Activated CD4-positive, alpha-beta T cell treated with anti-CD3 and anti-CD28 coated beads for 4 hours (primary cell): ENCODE results near the gene KNOP1.

Experiments used
- DNase-seq, 2 donors: peaks; one replicate each; pipeline ENCODE4 v3.0.0-alpha.2; 2020

The KNOP1 gene, protein sequence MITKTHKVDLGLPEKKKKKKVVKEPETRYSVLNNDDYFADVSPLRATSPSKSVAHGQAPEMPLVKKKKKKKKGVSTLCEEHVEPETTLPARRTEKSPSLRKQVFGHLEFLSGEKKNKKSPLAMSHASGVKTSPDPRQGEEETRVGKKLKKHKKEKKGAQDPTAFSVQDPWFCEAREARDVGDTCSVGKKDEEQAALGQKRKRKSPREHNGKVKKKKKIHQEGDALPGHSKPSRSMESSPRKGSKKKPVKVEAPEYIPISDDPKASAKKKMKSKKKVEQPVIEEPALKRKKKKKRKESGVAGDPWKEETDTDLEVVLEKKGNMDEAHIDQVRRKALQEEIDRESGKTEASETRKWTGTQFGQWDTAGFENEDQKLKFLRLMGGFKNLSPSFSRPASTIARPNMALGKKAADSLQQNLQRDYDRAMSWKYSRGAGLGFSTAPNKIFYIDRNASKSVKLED

DNA sequence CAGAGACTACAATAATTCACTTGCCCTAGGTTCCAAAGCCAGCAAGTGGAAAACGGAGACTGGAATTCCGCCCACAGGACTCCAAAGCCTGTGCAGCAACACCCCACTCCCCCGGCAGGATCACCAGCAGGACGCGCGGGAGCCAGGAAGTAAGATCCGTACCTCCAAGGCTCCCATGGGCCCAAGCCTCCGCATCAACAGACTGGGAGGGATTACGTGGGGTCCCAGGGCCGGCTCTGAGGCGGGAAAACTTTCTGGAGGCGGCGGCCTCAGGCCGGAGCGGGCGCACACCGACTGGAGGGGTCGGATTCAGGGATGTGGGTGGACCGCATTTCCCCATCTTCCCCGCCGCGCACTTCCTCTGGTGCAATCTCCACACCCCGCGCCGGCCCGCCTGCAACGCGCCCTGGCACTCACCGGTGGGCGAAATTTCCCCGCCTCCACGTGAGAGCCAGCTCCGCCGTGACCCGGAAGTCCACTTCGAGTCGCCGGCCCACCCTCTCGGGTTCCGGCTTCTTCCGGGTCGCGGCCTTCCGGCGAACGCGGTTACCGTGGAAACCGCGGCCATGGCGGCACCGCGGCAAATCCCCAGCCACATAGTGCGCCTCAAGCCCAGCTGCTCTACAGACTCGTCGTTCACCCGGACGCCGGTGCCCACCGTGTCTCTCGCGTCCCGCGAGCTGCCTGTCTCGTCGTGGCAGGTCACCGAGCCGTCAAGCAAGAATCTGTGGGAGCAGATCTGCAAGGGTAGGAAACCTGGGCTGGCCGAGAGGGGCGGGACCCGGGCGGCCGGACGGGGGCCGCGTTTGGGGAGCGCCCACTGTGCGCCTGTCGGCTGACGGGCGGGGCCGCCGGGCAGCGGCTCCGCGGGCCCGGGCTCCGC is at the start of gene KNOP1, which contains the start of gene IQCK:
TSS of gene KNOP1 (minus strand) at position 487 of the 883 bp plus-strand sequence. CDS start 3,192 bp downstream, outside the sequence.
TSS of gene IQCK (plus strand) at position 531 of the 883 bp plus-strand sequence. CDS start at position 567, 36 bp downstream.
- DNase-seq = peak; percentile 86 to 92

DNA sequence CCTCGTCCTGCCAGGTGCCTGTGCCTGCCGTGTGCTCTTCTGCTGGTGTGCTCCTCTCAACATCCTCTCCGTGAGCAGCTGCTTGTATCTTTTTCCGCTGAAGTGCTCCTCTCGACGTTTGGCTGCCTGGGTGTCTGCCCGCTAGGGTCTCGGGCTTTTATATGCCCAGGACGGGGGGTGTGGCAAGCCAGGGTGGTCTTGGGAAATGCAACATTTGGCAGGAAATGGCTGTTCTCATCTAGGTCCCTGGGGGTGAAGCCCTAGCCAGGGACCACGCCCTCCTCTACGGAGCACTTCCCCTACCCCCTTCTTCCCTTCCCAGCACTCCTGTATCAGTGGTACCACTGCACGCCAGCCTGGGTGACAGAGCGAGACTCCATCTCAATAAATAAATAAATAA is 49.5 kb upstream of the KNOP1 start:
- DNase-seq = no peak

DNA sequence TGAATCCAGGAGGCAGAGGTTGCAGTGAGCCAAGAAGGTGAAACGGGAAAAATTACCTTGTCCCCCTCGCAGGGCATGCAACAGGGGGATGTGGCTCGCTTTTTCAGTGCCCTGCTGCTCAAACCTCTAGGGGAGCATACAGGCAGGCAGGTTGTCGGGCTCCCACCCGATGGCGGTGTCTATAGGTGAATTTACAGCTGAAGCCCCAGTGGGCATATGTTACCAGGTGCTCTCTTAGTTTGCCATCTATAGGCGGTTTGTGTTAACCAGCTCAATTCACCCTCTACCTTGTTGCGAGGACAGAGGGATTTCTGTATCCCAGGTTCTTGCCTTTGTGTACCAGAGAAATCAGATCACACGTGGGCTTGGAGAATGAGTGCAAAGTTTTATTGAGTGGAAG is 49.0 kb upstream of the KNOP1 start:
- DNase-seq = no peak

DNA sequence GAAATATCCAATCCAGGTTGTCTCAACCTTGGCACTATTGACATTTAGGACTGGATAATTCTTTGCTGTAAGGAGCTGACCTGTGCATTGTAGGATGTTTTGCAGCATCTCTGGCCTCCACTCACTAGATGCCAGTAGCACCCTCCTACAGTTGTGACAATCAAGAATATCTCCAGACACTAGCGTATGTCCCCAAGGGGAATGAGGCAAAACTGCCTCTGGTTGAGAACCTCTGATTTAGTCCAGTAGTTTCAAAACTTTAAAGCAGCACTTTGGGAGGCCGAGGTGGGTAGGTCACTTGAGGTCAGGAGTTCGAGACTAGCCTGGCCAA is 48.5 kb upstream of the KNOP1 start:
- DNase-seq = no peak

DNA sequence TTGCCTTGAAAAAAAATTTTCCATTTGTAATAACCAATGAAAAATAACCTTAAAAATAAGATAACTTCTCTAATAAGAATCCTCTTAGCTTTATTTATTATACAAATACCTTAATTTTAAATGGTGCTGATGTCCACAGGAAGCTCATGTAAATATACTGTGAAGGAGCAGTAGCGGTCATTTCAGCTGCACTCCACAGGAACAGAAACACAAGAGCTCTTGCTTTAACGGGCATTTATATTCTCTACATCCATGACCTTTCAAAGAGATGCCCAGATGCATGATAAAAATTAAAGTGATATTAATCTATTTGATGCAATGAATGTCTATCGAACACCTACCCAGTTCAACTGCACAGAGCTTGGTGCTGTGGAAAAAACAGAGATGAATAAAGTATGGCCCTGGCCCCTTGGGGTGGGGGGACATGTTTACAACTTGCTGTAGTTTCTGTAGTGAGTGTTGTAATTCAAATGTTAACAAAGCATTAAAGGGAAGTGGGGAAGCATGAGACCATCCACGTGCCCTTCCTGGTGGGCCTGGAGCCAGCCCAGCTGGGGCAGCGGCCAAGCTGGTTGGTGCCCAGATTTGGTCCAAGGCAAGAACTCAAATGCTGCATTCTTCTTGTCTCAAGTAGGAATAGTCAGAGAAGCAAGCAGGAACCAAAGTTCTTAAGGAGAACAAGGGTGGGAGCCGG is 48.0 kb upstream of the KNOP1 start:
- no peak for DNase-seq

DNA sequence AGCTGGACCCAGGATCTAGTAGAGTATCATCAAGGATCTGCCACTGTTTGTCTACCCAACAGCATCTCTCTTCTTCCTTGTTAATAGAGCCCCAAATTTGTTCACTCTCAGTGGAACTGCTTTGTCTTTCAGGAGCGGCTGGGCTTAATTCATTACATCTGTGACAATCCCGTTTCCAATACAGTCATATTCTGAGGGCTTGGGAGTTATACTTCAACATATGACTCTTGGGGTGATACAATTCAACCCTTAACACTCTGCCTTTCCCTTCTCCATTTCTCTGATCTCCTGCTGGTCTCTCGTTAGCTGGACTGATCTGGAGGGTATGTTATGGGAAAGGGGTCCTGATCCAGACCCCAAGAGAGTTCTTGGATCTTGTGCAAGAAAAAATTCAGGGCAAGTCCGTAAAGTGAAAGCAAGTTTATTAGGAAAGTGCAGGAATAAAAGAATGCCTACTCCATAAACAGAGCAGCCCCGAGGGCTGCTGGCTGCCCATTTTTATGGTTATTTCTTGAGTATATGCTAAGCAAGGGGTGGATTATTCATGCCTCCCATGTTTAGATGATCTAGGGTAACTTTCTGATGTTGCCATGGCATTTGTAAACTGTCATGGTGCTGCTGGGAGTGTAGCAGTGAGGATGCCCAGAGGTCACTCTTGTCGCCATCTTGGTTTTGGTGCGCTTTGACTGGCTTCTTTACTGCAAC is 42.5 kb upstream of the KNOP1 start:
- DNase-seq = no peak

DNA sequence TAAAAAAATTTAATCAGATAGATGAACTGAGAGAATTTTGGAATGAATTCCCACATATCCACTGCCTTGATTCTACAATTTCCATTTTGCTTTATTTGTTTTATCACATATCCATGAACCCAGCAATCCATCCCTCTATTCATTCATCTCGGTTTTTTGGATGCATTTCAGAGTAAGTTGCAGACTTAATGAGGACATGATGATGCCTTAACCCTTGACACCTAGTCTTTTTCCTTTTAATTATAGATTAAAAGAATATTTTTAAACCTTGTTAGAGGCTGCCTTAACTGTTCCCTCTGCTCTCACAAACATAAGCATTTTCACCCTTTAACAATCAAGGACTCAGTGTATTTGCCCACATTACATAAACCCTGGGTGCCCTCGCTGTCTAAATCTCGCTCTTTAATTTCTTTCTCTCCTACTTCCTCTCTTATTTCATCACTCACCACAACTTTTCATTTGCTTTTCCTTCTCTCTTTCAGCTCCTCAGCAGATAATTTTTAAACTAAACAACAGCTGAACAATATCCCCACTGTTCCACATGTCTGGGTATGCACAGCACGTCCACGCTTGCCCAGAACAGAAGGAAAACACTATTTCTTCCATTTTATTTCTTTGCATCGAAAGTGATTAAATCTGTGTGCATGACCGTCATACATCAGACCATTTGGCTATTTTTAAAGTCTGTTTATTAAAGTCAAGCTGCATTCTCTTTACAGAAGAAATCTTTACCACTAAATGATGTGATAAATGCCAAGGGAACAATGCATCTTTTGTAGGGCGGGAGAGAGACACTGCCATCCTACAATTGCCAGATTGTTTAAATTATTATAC is 40.0 kb upstream of the KNOP1 start:
- no peak for DNase-seq

DNA sequence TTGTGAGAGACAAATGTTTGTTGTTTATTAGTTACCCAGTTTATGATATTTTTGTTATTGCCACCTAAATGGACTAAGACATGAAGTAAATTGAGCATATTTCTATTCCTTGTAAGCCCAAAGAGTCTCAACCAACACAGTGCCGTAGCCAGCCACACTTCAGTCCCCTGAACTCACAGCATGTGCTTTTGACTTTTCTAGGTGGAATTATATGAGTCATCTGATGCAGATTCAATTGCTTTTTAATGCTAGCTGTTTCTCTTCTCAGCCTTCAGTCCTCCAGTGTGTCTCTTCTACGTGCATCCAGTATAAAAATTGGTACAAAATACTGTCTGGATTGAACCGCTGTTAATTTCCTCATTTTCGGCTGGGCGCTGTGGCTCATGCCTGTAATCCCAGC is 39.0 kb upstream of the KNOP1 start:
- no peak for DNase-seq

DNA sequence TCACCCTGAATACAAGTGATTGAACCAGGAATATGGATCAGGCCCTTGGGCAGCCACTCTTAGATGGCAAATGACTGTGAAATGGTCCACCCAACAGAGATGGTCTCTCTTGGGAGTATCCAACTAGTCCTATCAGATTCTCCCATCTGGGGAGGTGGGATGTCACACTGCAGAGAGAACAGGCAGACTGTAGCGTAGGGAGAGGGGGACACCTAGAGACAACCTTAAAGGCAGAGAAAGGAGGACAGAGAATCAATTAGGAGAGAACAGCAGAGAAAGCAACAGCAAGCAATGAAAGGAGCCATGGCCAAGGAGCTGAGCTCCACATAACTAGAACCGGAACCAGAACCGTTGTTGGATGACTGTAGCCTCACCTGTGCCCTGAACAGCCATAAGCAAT is 37.2 kb upstream of the KNOP1 start:
- DNase-seq = no peak

DNA sequence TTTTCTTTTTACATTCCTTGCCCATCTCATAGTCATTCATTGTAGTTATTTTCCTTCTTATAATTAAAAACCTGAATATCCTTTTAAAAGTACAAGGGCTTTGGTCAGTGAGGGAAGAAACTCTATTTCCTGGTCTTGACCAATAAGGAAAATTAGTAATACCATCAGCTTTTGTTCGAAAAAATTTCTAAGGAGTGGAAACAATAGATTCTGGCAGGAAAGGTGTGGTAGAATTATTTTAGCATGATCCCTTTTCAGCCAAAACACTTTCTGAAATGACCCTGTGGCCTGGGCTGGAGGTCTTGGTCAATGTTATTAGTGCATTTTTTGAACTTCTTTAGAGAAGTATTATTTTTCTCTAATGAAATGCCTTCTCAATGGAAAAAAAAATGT is 36.6 kb upstream of the KNOP1 start:
- no peak for DNase-seq

DNA sequence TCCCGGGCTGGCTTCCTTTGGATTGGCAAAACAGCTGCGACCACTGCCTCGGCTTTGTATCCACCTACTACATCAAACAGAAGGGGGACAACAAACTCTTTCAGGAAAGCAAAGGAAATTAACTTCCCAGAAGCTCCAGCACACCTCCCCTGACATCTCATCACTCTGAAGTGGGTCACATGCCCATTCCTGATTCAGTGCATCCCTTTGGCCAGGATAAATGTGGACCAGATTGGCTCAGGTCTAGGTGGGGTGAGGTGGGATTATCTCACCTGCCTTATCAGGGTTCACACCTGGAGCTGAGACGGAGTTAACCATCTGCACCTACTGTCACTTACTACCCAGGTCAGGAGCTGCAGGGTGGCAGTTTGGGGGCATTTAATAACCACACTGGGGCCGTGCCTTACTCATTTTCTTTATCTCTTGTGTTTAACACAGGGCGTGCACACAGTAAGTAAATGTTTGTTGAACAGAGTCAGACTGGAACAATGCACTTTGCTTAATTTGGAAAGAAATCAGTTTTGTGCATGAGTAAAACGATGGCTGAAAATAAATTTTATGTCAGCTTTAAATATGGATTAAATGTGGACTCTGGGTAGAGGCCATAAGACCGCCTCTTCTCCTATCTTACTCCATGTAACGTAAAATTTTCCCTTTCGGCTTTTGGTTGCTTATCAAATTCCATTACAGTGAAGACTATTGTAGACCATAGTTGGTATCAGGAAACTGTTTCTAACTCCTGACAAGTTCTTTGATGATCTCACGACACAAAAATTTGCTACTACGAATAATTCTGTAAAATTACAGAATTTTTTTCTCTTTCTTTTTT is 36.0 kb upstream of the KNOP1 start:
- no peak for DNase-seq

DNA sequence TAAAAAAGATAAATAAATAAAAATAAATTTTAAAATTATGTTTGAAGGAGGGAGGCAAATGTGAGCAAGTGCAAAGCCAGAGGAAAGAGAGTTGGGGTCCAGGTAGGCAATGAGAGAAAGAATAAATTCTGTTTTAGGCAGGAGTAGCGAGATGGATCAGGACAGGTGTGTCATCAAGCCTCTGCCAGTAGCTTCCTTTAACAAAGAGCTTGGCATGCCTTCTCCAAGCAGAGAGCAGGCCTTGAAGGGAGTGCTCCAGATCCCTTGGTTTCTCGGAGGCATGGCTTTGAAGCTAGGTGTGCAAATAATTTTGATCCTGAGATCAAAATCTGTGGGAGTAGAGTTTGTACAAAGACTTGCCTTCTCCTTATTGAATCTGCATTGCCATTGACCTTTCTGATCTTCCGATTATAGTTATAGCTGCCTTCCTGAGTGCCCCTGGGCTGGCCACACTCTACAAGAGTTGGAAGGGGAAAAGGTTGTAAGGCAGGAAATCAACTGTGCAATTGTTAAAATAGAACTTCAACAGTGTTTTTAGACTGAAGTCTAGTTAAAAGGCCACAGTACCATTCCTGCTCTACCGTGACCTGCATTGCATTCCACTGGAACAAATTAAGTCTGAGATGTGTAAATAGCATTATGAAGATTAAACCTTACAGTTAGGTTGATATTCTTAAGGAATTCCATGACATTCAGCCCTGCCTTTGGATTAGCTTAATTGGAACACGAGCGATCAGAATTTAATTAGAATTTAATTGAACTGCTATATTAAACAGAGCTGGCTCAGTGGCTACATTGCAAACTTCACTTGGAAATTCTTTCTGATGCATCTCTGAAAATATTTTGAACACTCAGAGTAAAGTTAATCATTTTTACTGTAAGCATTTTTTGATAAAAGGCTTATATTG is 33.7 kb upstream of the KNOP1 start:
- no peak for DNase-seq

DNA sequence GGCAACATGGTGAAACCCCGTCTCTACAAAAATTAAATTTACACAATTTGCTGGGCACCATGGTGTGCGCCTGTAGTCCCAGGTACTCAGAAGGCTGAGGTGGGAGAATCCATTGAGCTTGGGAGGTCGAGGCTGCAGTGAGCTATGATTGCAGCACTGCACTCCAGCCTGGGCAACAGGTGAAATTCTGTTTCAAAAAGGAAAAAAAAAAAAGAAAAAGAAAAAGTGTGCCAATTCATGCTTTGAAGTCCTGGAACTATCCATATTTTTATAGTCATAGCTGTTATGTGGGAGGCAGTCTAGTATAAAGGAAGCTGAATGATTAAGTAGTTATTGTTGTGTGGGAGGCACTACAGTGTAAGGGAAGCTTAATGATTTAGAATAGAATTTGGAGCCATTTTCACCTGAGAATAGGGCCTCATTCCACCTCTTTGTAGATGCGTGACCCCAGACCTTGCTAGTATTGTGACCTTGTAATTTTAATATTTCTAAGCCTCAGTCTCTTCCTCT is 31.6 kb upstream of the KNOP1 start:
- no peak for DNase-seq

DNA sequence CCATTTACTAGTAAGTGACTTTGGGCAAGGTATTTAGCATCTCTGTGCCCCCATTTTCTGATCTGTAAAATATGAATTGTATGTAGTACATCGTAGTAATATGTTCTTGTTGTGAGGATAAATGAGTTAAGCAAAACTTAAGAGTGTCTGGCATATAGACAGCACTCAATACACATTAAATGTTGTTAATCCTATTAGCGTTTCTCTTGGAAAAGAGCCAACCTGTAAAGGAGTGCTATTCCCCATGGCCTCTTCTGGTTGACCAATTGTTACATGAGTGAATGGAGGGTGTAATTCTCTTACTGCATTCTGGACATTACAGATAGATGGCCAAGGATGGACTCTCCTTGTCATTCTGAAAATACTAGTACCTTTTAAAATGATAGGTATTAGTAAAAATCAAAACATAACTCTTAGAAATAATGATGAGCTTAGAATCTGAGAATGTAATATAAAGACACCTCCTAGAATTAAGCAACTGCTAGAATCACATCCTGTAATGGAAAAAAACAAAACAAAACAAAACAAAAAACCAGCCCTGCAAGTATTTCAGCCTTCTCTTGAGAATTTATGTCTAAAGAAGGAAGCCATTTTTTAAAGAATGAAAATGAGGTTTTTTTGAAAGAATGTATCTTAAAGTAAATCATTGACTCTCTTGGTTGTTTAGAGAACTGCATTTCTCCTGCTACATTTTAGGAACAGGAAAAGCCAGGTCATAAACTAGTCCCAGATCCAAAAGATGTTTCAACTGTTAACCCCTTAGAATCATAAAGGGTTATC is 30.6 kb upstream of the KNOP1 start:
- DNase-seq = no peak

DNA sequence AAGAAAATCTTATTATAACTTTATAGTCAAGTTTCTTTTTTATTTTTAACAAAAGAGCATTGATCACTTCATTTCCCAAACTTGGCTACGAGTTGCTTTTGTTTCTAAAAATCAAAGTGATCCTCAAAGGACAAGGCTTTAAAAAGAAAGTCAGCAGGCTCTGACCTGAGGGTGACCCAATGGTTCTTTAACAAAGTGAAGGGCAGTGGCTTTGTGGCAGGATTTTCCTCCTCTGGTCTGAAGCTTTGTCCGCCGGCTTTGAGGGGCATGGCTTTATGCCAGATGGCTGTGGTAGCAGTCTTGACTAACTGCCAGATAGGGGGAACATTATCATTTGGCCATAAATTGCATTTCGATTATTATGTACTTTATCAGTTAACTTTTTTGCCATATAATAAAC is 28.5 kb upstream of the KNOP1 start:
- no peak for DNase-seq

DNA sequence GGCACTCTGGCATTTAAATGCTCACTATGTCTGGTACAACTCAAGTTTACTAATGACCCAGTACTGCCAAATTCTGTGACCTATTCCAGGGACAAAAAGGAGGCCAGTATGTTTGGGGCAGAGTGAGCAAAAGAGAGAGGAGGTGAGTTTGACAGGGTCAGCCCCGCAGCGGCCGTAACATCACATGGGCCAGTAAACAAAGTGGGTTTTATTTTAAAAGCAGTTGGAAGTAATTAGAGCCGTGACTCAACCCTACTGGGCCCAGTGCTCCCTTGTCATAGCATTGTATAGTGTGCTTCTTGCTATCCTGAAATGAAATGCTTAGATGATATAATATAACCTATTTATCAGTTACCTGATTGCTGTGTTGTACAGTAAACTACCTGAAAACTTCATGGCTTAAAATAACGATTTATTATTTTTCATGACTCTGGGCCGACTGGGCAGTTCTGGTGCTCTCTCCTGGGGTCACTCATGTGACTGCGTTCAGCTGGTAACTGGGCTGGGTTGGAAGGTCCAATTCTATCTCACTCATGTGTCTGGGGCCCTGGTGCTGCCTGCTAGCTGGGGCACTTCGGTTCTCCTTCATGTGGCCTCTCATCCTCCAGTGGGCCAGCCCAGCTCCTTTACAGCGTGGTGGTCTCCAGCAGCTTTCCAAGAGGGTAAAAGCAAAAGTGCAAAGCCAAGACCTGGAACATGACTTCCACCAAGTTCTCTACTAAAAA is 27.4 kb upstream of the KNOP1 start:
- DNase-seq = no peak

DNA sequence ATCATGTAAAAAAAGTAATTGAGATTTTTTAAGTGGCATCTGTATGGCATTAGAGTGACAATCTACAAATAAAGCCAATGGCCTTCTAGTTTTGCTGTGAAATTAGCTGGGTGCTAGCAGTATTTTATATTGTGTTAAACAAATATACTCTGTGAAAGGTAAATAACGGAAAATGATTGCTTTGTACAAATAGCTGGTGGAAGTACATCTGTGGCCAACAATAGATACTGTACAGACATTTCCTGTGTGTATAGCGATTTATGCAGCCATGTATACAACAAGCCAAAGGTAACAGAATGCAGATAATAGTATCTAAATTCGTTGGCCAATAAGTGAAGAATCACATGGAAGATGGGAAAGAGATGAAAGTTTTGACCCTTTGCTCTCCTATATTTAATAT is 26.6 kb upstream of the KNOP1 start:
- no peak for DNase-seq

DNA sequence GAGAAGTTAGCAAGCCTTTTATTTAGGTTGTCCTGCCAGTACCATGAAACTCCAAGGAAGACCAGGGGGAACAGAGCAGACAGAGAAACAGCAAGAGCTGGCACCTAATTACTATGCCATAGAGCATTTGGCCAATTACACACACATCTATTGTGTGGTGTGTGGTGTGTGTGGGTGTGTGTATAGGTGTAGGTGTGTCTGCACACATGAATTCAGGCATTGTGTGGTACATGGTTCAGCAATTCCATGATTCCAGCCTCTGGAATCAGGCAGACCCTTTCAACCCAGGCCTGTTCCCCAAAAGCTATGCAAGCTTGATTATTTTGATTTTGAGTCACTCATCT is 25.8 kb upstream of the KNOP1 start:
- DNase-seq = no peak
